Left ventricle myocardium inferior (tissue), 1 donor: ENCODE measurements around the gene CCN2. TPM values are rescaled to one million over a fixed set of nuclear protein-coding genes. Genes with fewer than 3 reads are reported as not detected.
"Not testable (repeated sequence)": the region's sequence is repeated elsewhere in the genome, so short reads cannot be mapped to it uniquely, and the experiment has no call there.

ENCODE experiments used
- DNase-seq: peaks from one replicate; pipeline ENCODE4 v3.0.0-alpha.2; 2020
- H3K27ac ChIP-seq: fragments of 200-600 bp; replicated peaks from 2 replicates; pipeline ENCODE4 v1.8.0; 2021
- H3K27me3 ChIP-seq: fragments of 200-600 bp; 2 replicates; pipeline ENCODE4 v1.8.0; 2021; ENCODE audit warnings: low read depth
- H3K36me3 ChIP-seq: fragments of 200-600 bp; 2 replicates; pipeline ENCODE4 v1.8.0; 2021
- H3K4me1 ChIP-seq: fragments of 200-600 bp; 2 replicates; pipeline ENCODE4 v1.8.0; 2021
- H3K4me3 ChIP-seq: fragments of 200-600 bp; 2 replicates; pipeline ENCODE4 v1.8.0; 2021; ENCODE audit warnings: mild to moderate bottlenecking, moderate library complexity
- H3K9me3 ChIP-seq: fragments of 200-600 bp; replicated peaks from 2 replicates; pipeline ENCODE4 v1.8.0; 2021
- intact Hi-C: fragments of 100-400 bp; cut with micrococcal nuclease; formaldehyde crosslinking; loops from one replicate; pipeline ENCODE4 v1.11.0; 2022
- total RNA-seq: library from RNA; stranded (reverse); fragmentation: NEBNext Ultra II Directional; extraction: Animal tissue kit (Norgen Biotek cat#: 25700); gene quantifications from one replicate; pipeline ENCODE4 v1.2.1, GENCODE V29; 2021
- TF ChIP-seq, protein P1 (sequence below): fragments of 200-600 bp; IDR thresholded peaks from 2 replicates; pipeline ENCODE4 v1.8.0; 2021; ENCODE audit warnings: antibody characterized with exemption, mild to moderate bottlenecking, borderline replicate concordance
- donor health status: DM: no; HTN: yes; CAD: no; lungs with severe emphysema.

CCN2 gene
- total RNA-seq, 1 donor from 2014 or later = 33.0 TPM

DNA sequence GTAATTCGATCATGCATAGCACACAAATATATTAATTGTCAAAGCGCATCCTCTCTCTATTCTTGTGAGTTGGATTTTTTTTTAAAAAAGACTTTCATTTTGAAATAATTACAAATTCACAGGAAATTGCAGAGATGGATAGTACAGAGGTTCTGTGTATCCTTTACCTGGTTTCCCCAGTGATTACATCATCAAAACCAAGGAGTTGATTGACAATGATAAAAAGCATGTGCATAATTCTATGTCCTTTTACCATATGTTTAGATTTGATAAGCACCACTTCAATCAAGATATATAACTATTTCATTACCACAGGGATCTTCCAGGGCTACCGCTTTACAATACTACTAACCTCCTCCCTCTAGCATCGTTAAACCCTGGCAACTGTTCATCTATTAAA is 40.2 kb downstream of the CCN2 start:
- intact Hi-C loops = loop anchor here (5.0 kb wide), 1 partner anchor 219 kb away; no protein-coding TSS in a partner anchor
- H3K9me3 ChIP-seq = no peaks in the 10 kb centered on the region
- no peak overlapping the region for H3K27ac ChIP-seq
- H3K27me3 ChIP-seq = peaks cover 46% of the 10 kb centered on the region
- TF ChIP-seq, protein P1, sequence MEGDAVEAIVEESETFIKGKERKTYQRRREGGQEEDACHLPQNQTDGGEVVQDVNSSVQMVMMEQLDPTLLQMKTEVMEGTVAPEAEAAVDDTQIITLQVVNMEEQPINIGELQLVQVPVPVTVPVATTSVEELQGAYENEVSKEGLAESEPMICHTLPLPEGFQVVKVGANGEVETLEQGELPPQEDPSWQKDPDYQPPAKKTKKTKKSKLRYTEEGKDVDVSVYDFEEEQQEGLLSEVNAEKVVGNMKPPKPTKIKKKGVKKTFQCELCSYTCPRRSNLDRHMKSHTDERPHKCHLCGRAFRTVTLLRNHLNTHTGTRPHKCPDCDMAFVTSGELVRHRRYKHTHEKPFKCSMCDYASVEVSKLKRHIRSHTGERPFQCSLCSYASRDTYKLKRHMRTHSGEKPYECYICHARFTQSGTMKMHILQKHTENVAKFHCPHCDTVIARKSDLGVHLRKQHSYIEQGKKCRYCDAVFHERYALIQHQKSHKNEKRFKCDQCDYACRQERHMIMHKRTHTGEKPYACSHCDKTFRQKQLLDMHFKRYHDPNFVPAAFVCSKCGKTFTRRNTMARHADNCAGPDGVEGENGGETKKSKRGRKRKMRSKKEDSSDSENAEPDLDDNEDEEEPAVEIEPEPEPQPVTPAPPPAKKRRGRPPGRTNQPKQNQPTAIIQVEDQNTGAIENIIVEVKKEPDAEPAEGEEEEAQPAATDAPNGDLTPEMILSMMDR = no peak
- DNase-seq = no peak
- no peaks in the 10 kb centered on the region for H3K36me3 ChIP-seq
- no peaks in the 10 kb centered on the region for H3K4me1 ChIP-seq
- H3K4me3 ChIP-seq = no peak overlapping the region

DNA sequence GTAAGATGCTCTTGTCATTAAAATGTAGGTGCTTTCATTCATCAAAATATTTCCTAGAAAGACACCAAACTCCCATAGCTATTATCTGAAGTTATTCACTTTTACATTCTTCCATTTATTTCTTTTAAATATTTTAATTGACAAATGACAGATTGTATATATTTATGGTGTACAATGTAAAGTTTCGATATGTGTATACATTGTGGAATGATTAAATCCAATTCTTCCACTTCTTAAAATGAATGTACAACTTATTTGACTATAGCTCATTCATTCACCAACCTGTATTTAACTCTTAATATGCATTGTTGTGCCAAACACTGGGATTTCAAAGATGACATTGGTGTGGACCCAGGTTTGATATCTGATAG is 41.0 kb downstream of the CCN2 start:
- H3K4me3 ChIP-seq = no peak overlapping the region
- H3K27me3 ChIP-seq = peaks cover 46% of the 10 kb centered on the region
- no peaks in the 10 kb centered on the region for H3K9me3 ChIP-seq
- TF ChIP-seq, protein P1 = no peak
- intact Hi-C loops = loop anchor here (5.0 kb wide), 1 partner anchor 218 kb away; no protein-coding TSS in a partner anchor
- H3K4me1 ChIP-seq = no peaks in the 10 kb centered on the region
- no peaks in the 10 kb centered on the region for H3K36me3 ChIP-seq
- H3K27ac ChIP-seq = no peak overlapping the region
- DNase-seq = no peak

DNA sequence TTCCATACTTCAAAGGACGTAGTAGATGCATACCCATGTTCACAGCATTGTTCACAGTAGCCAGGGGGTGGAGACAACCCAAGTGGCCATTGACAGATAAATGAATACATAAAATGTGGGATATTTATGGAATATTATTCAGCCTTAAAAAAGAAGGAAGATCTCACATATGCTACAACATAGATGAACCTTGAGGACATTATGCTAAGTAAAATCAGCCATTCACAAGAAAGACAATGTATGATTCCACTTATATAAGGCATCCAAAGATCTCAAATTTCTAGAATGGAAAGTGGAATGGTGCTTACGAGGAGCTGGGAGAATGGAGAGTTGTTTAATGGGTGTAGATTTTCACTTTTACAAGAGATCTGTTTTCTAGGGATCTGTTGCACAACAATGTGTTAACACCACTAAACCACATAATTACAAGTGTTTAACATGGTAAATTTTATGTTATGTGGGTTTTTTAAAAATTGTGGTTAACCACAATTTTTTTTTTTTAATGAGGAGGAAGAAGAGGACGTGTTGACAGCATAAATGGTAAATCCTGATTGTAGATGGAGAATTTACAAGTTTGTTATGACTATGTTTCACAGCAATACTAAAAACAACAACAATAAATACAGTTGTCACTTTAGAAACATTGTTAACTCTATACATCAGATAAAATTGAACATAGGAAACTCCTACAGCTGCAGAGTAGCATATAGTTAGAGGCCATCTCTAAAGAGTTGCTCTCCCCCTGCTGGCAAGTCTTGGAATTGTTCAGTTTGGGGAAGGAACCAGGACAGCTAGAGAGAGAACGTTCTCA is 41.6 kb downstream of the CCN2 start:
- H3K4me3 ChIP-seq = no peak overlapping the region
- intact Hi-C loops = loop anchor here (5.0 kb wide), 1 partner anchor 217 kb away; no protein-coding TSS in a partner anchor
- TF ChIP-seq, protein P1 = peak; percentile 93
- no peaks in the 10 kb centered on the region for H3K36me3 ChIP-seq
- no peaks in the 10 kb centered on the region for H3K9me3 ChIP-seq
- no peak overlapping the region for H3K27ac ChIP-seq
- DNase-seq = peak; percentile 18
- no peaks in the 10 kb centered on the region for H3K4me1 ChIP-seq
- peaks cover 46% of the 10 kb centered on the region for H3K27me3 ChIP-seq

DNA sequence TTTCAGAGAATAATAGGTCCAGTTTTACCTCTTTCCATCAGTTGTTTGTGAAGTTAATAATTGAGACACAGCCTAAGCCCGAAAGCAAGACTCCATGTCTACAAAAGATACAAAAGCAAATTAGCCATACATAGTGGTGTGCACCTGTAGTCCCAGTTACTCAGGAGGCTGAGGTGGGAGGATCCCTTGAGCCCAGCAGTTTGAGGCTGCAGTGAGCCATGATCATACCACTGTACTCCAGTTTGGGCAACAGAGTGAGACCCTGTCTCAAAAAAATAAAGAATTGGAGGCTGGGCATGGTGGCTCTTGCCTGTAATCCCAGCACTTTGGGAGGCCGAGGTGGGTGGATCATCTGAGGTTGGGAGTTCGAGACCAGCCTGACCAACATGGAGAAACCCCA is 42.4 kb downstream of the CCN2 start:
- H3K36me3 ChIP-seq, DNase-seq, H3K4me1 ChIP-seq, H3K27ac ChIP-seq, H3K9me3 ChIP-seq, intact Hi-C loops, H3K4me3 ChIP-seq: not testable (repeated sequence)
- peaks cover 41% of the 10 kb centered on the region for H3K27me3 ChIP-seq

DNA sequence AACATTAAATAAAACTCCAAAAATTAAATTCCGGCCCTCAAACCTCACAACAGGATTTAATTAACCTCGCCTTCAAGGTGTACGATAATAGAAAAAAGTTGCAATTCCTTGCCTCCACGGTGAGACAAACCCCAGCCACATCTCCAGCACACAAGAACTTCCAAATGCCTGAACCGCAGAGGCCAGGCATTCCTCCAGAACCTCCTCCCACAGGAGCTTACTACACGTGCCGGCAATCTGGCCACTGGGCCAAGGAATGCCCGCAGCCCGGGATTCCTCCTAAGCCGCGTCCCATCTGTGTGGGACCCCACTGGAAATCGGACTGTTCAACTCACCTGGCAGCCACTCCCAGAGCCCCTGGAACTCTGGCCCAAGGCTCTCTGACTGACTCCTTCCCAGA is 47.4 kb downstream of the CCN2 start:
- H3K4me3 ChIP-seq, DNase-seq, H3K27ac ChIP-seq, H3K9me3 ChIP-seq, H3K36me3 ChIP-seq, H3K4me1 ChIP-seq, intact Hi-C loops: not testable (repeated sequence)
- peaks cover 24% of the 10 kb centered on the region for H3K27me3 ChIP-seq

DNA sequence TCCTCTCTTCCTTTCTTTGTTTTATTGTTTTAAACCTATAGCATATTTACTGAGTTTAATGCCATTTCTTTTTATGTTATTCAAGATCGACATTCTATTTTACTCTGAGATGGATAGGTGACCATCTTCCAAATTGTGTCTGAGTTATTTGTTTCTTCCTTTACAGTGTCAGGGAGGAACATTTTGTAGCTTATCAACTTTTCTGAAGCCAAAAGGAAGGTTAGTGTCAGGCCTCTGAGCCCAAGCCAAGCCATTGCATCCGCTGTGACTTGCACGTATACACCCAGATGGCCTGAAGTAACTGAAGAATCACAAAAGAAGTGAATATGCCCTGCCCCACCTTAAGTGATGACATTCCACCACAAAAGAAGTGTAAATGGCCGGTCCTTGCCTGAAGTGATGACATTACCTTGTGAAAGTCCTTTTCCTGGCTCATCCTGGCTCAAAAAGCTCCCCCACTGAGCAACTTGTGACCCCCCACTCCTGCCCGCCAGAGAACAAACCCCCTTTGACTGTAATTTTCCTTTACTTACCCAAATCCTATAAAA is 49.8 kb downstream of the CCN2 start:
- DNase-seq, intact Hi-C loops, H3K36me3 ChIP-seq, H3K27ac ChIP-seq, H3K4me3 ChIP-seq, H3K4me1 ChIP-seq: not testable (repeated sequence)
- peaks cover 18% of the 10 kb centered on the region for H3K9me3 ChIP-seq
- peaks cover 23% of the 10 kb centered on the region for H3K27me3 ChIP-seq

DNA sequence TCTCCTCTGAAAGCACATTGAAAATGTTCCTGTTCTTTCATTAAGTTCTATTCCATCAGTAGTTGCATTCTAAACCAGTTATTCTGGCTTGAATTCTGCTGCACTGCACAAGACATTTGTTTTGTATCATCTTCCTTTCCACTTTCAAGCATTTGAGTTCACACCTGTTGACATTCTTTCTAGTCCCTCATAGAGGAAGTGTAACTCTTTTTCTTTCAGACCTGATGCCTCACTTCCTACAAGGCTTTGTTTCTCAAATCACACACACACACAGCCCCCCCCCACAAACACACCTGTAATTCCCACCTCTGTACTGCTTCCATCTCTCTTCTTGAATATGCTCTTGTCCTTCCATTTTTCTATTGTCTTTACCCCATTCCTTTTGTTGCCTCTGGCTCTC is 50.9 kb downstream of the CCN2 start:
- H3K4me3 ChIP-seq = no peak overlapping the region
- H3K27ac ChIP-seq = no peak overlapping the region
- H3K36me3 ChIP-seq = no peaks in the 10 kb centered on the region
- H3K27me3 ChIP-seq = peaks cover 23% of the 10 kb centered on the region
- no peaks in the 10 kb centered on the region for H3K4me1 ChIP-seq
- intact Hi-C loops = no loop called here
- no peak for DNase-seq
- peaks cover 18% of the 10 kb centered on the region for H3K9me3 ChIP-seq
- TF ChIP-seq, protein P1 = no peak
